GM23248 (cell line): Measurements from ENCODE around the gene BMP3.

Experiments
- EZH2 ChIP-seq: fragments of 200-600 bp; sonication (generic); IDR thresholded peaks from 2 replicates; pipeline ENCODE4 v1.6.1; 2018; ENCODE audit warnings: antibody characterized with exemption, mild to moderate bottlenecking; ENCODE audit not compliant: insufficient read depth, poor library complexity, severe bottlenecking
- EZH2phosphoT487 ChIP-seq: fragments of 200-600 bp; sonication (generic); IDR thresholded peaks from 2 replicates; pipeline ENCODE4 v1.6.1; 2018; ENCODE audit warnings: antibody characterized with exemption, moderate library complexity, mild to moderate bottlenecking, low read depth; ENCODE audit not compliant: insufficient read depth

- TF ChIP-seq EZH2phosphoT487, result no peak
- TF ChIP-seq EZH2, result no peak
These were observed 71.6 kb downstream of the BMP3 start for GRCh38 chr4:81102107-81102506.
